ENCODE results near the gene ZEB2.

ZEB2 gene

DNA sequence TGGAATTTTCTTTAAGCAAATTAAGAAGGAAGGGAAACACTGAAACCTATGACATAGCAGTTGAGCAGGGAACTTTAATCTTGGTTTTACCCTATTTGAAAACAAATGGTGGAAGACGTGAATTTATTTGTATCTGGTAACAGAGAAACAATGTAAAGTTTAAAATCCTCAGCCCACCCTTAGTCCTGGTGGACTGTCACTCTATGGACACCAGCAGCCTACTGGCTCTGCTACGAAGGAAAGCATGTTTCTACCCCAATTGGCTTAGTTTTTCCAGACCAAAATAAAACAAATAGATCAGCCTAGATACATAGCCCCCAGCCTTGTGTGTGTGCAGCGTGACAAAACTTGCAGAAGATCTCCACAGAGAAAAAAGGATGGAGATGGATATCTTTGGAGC, 7.4 kb downstream of the ZEB2 start:
- no peak for DNase-seq

DNA sequence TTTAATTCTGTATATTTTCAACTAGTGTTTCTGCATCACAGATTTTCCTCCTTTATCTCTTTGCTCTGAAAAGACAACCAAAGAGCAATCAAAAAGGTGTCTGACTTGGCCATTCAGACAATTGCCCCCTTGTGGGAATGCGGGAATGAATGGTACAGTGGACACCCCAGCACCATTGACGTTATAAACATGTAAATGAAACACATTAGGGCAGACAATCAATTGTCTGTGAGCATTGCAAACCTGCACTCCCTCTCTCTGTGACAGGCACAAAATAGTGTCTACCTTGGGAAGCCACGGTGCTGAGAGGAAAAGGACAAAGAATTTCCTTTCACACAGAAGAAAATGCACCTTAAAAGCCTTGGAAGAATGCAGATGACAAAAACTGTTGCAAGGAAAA, 8.0 kb downstream of the ZEB2 start:
- no peak for DNase-seq

- no peak for DNase-seq
These were observed 8.6 kb downstream of the ZEB2 start for GRCh38 chr2:144511226-144511810.

- peak; percentile 77 for DNase-seq
These were observed 9.5 kb downstream of the ZEB2 start for GRCh38 chr2:144510294-144510991.

- DNase-seq: no peak
These were observed 10.1 kb downstream of the ZEB2 start for GRCh38 chr2:144509879-144510221.

DNA sequence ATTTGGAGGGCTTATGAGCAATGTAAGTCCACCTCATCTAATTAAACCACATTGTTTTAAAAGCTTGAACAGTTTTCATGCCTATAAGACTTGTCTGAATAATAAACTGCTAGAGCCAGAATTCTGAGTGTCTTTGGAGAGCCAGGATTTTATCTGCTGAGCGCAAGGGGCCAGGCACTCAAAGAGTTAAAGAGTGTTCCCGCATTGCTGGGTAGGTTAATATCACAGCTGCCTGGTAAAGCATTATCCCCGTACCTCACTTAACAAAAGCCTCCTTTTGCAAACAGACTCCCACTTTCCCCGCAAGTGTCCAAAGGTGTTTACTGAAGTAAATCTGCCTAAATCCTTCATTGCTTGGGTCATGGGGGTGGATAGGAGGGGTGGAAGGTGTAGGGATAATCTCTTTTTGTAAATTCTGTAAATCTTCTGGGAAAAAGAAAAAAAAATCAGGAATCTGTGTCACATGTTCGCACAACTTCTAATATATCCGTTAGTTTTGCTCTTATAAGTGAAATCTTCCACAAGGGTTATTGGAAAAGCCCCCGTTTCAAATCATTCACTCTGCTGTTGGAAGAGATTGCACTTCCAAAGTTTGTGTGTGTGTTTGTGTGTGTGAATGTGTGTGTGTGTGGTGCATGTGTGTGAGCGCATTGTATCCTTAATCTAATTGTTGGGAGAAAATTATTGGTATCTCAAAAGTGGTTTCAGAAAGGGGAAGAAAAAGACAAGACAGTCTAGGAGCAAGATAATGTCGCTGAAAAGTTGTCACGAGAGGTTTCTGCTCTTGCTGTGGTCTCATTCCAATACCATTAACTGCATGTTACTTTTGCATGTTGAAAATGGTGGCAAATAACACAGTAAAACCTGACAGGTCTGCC, 10.7 kb downstream of the ZEB2 start:
- DNase-seq: no peak

DNA sequence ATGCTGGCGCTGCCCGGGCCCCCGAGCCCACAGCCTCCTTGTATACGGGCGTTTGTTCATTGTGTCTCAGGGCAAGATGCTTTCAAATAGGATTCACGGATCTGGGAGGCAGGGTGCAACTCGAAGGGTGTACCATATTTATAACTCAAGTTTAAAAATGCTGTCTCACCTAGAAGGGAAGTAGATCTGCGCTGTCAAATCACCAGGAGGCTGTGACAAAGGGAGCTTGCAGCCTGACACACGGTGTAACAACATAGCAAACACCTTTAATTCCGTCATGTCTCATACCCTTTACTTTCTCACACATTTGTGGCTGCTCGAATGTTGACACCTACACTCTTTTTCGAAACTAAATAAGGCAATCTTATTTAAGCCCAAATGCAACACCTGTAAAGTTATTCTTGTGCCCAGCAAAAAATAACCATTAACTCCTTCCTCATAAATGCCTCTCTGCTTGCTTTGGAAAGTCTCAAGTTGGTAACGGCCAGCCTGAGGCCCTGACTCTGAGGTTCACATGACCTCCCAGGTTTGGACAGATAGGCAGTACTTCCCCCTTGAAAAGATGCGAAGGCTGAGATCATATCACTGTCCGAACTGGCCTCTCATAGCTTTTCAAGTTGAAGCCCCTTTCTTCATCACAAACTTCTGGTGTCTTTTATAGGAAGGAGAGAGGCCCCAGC, 11.6 kb downstream of the ZEB2 start:
- DNase-seq: no peak

- no peak for DNase-seq
These were observed 12.3 kb downstream of the ZEB2 start for GRCh38 chr2:144507441-144508171.

DNA sequence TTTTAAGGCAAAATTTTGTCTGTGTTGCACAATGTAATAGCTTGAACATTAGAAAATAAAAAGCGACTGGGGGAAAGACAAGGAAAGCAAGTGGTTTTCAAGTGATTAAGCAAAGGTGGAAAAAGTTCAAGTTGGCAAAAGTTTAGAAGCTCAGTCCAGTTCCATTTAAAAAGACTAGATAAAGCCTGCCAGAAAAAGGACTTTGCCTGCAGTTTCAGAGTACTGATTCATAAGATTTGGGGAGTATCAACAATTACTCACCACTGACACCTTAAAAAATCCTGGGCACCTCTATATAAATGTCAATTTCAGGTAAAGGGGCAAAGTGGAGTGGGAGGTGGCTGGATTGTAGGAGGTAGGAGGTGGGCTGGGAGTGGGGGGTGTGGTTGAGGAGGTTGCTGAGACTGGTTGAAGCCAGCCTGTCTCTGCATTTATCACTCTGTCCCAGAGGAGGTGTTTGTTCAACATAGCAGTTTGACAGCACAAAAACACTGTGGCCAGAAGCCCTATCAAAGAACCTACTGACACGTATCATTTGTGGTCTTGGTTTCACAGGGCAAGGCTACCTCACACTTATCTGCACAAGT, 14.6 kb downstream of the ZEB2 start:
- DNase-seq: no peak

- DNase-seq: no peak
These were observed 15.7 kb downstream of the ZEB2 start for GRCh38 chr2:144504218-144504641.

GRCh38 chr2:144503242-144503641, 16.7 kb downstream of the ZEB2 start:
- no peak for DNase-seq

- DNase-seq: no peak
These were observed 17.6 kb downstream of the ZEB2 start for GRCh38 chr2:144502369-144502768.

DNA sequence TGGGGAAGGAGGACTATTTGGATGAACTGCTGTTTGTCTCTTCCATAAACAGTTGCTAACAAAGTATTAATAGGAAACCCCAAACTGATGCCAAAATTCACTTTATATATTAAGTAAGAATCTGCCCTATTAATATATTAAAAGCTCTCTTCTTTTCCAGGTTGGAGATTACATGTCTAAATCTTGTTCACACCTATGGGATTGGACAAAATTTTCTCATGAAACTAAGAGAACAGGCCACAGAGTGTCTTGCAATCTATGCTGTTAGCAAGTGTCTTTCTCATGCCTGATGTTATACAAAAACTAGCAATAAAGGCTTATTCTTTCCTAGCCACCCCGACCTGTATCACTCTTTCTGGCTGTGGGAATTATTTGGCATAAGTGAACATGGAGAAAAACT, 18.3 kb downstream of the ZEB2 start:
- no peak for DNase-seq

DNA sequence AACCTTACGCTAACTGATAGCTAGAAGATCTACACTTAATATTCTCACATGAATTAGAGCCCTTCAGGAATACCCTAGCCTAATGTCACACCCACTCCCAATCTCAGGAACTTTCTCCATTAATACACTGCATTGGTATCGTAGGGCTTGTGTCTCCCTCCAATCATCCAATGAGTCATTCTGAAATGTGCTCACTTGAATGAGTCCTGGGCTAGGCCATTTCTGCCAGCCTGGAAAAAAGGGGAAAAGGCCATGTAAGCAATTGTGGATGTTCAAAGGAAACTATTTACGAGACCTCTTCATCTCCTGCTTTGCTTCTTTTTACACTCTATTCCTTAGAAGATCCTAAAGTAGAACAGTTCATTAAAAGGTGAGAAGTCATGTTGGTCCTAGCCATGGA, 18.8 kb downstream of the ZEB2 start:
- no peak for DNase-seq

- DNase-seq: no peak
These were observed 19.4 kb downstream of the ZEB2 start for GRCh38 chr2:144500563-144500962.

- DNase-seq: no peak
These were observed 21.6 kb downstream of the ZEB2 start for GRCh38 chr2:144498277-144498676.

DNA sequence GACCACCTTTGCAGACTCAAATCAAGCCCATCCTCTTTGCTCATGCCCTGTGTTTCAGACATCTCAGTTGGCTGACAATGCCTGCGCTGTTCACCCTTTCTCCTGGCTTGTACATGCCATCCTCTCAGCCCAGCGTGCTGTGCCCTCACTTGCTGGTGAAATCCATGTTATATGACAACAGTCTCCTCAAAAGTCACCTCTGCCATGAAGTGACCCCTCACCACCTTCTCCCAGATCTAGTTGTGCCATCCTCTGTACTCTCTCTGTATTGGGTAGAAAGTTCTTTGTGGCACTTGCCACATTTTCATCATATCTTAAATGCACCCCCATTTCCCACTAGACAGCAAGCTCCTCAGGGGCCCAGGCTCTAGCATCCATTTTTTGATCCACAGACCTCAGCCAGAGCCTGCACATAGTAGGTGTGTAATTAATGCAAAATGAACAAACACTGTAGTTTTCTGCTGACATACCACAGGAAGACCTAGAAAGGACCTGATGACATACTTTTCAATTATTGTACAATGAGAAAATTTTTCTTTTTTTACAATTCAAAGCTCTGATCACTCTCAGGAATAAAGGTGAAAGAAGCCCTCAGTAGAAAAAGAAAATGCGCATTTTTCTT, 22.8 kb downstream of the ZEB2 start:
- no peak for DNase-seq

GRCh38 chr2:144496092-144496976, 23.6 kb downstream of the ZEB2 start:
- no peak for DNase-seq

GRCh38 chr2:144495227-144496091, 24.5 kb downstream of the ZEB2 start:
- DNase-seq: no peak
